GM12875 (cell line): Measurements from ENCODE around the gene SNAP29.

Experiments used
- H3K4me3 ChIP-seq: one replicate; pipeline ENCODE4 v1.5.1; 2011; ENCODE audit warnings: low read depth, low read length, control low read depth
- TF ChIP-seq, protein P1 (sequence below): IDR thresholded peaks from 2 replicates; pipeline ENCODE4 v1.5.1; 2011; ENCODE audit warnings: low read depth, mild to moderate bottlenecking, control low read depth, inconsistent platforms, low read length, moderate library complexity, borderline replicate concordance; ENCODE audit not compliant: insufficient read depth

SNAP29 gene

DNA sequence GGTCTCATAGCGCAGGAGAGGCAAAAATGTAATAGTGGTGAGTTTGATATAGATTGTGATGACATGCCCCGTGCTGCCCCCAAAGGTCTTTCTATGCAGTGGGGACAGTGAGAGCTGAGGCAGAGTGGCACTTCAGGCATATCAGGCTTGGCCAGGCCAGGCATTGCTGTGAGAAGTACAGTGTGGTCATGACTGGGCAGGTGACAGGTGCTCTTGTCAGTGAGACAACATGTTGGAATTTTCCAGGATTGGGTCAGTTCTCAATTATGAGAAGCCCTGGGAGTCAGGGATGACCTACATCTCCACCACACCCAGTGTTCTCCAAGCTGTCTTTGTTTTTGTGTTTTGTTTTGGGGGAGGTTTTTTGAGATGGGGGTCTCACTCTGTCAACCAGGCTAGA is 3.7 kb downstream of the SNAP29 start:
- TF ChIP-seq, protein P1, sequence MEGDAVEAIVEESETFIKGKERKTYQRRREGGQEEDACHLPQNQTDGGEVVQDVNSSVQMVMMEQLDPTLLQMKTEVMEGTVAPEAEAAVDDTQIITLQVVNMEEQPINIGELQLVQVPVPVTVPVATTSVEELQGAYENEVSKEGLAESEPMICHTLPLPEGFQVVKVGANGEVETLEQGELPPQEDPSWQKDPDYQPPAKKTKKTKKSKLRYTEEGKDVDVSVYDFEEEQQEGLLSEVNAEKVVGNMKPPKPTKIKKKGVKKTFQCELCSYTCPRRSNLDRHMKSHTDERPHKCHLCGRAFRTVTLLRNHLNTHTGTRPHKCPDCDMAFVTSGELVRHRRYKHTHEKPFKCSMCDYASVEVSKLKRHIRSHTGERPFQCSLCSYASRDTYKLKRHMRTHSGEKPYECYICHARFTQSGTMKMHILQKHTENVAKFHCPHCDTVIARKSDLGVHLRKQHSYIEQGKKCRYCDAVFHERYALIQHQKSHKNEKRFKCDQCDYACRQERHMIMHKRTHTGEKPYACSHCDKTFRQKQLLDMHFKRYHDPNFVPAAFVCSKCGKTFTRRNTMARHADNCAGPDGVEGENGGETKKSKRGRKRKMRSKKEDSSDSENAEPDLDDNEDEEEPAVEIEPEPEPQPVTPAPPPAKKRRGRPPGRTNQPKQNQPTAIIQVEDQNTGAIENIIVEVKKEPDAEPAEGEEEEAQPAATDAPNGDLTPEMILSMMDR: no peak
- H3K4me3 ChIP-seq: no peak overlapping the region

DNA sequence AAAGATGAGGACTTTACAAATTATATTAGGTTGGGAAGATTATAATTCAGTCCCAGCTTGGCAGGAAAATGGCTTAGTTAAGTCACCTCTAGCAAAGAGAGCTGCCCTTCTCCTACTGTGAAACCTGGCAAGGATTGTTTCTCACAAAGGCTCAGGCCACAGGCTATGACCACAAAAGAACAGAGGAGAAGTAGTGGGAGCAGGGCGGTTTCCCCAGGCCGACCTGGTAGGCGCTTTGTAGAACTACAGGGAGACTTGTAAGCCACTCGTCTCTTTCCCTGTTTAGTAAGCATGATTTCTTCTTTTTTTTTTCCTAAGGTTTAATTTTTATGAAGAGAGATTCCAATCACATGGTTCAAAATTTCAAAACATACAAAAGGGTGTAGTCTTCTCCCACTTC is 4.6 kb downstream of the SNAP29 start:
- TF ChIP-seq, protein P1: no peak
- H3K4me3 ChIP-seq: no peak overlapping the region

DNA sequence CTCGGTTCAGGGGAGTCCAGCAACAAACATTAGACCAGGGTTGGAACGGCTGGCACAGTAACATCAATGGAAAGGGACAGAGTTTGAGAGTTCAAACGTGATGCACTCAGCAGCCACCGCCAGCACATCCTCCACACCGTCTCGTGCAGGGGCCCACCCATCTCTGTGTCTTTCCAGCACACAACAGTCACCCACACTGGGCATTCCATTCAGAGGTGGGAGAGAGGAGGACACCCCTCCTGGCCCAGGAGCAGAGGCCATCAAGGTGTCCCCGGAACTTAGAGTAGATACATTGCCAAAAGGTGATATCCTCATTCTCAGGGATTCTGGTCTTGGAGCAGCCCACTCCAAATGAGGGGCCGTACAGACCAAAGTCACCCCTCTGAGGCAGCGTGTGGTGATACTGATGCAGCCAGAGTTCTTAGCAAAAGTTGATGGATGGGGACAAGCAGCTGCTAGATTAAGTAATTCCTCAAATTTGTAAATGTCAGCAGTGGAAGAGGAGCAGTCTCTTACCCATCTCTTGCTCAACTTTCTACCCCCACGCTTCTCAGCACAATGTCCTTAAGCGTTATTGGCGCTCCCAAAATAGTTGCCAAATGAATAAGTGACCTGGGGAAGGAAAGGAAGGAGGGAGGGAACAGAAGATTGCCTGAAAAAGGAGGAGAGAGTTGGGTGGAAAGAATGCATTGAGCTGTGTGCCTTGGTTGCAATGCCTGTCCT is 5.5 kb downstream of the SNAP29 start:
- no peak overlapping the region for H3K4me3 ChIP-seq

GRCh38 chr22:20865331-20865730 is 6.5 kb downstream of the SNAP29 start:
- H3K4me3 ChIP-seq: no peak overlapping the region
- TF ChIP-seq, protein P1: no peak

More for the DNA sequence above, 5.5 kb downstream of the SNAP29 start:
- TF ChIP-seq, protein P1: no peak

GRCh38 chr22:20865875-20866445 is 7.2 kb downstream of the SNAP29 start:
- H3K4me3 ChIP-seq: no peak overlapping the region
- TF ChIP-seq, protein P1: no peak

DNA sequence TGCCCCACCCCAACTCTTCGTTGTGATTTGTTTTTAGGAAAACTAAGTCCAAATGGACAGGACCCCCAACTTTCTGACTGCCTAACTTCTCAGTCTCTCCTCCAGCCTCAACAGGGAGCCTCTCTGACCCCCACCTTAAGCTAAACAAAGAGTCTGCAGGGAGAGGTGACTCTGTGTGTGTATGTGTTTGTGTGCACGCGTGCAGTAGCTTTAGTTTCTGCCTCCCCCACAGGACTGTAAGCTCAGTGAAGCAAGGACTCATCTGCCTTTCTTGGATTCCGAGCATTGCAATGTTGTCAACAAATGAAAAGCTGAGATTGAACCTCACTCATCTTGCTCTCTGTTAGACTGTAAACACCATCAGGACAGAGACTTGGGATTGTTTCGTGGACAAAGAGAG is 7.9 kb downstream of the SNAP29 start:
- TF ChIP-seq, protein P1: no peak
- H3K4me3 ChIP-seq: no peak overlapping the region

DNA sequence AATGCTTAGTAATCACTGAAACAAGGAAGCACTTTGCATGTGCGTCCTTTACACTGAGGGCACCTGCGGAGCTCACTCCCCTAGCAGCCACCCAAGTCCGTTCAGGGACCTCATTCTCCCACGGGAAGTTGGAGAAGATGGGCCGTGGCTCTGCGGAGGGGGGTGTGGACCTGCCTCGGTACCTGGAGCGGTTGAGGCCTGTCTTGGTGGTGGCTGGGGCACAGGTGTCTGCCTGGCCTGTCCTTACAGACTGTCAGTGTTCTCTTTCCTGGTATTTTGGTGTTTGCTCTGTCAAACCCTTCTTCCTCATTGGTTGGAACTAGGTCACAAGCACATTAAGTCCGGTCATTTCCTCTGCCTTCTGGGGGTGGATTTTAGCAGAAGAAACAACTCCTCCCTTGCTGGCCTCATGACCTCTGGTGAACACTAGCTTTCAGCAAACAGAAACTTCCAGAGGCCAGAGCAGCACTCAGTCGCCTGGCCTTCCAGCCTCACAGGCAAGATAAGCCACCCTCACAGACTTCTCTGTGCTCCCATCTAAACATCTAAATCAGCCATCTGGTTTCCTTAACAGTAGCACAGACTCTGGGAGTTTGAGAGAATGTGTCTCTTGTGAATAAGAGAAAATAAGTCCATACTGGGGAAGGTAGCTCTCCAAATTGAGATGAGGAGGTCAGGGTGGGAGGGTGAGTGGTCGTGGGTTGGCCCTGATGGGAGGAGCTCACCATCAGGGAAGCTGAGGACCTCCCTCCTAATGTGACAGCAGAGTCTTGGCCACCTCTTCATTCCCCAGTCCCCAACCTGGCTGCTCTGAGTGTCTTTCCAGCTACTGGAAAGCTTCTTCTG is 8.6 kb downstream of the SNAP29 start:
- H3K4me3 ChIP-seq: no peak overlapping the region
- TF ChIP-seq, protein P1: no peak
